Keratinocyte (primary cell): ENCODE data around the gene SYNE1.

Source experiments
- EZH2 ChIP-seq: IDR thresholded peaks from one replicate; pipeline ENCODE4 v1.6.1; 2012; ENCODE audit warnings: inconsistent platforms, mild to moderate bottlenecking, low read length, moderate library complexity
- TF ChIP-seq, protein P1 (sequence below), 3 experiments: IDR thresholded peaks in 1 of 3; conservative IDR thresholded peaks in 1 of 3; optimal IDR thresholded peaks in 1 of 3; 2 replicates in 2 of 3; 3 replicates in 1 of 3; pipeline versions ENCODE3 to v1.5.1; 2011; ENCODE audit warnings: low read length in 3 of 3, mild to moderate bottlenecking in 3 of 3, moderate library complexity in 2 of 3, control low read depth in 1 of 3, inconsistent platforms in 1 of 3; ENCODE audit not compliant: insufficient read depth in 2 of 3; ENCODE audit errors: extremely low read depth in 1 of 3

DNA sequence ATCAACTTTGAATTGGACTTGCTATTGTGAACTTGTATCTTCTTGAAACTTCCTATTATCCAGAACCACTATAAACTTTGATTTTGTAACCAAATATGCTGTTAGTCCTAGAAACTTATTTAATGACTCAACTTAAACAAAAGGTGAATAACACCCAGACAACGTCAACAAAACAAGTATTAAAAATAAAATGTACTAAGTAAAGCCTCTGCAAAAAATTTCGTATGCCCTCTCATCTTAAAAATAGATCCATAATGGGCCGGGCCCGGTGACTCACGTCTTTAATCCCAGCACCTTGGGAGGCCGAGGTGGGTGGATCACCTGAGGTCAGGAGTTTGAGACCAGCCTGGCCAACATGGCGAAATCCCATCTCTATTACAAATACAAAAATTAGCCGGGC lies 428.0 kb downstream of the SYNE1 start:
- TF ChIP-seq, protein P1, sequence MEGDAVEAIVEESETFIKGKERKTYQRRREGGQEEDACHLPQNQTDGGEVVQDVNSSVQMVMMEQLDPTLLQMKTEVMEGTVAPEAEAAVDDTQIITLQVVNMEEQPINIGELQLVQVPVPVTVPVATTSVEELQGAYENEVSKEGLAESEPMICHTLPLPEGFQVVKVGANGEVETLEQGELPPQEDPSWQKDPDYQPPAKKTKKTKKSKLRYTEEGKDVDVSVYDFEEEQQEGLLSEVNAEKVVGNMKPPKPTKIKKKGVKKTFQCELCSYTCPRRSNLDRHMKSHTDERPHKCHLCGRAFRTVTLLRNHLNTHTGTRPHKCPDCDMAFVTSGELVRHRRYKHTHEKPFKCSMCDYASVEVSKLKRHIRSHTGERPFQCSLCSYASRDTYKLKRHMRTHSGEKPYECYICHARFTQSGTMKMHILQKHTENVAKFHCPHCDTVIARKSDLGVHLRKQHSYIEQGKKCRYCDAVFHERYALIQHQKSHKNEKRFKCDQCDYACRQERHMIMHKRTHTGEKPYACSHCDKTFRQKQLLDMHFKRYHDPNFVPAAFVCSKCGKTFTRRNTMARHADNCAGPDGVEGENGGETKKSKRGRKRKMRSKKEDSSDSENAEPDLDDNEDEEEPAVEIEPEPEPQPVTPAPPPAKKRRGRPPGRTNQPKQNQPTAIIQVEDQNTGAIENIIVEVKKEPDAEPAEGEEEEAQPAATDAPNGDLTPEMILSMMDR (optimal IDR thresholded peaks at IDR 0.05 in 1 of 3, IDR thresholded peaks at IDR 0.05 in 1 of 3, conservative IDR thresholded peaks at IDR 0.05 in 1 of 3; ENCODE audit: extremely low read depth in 1 of 3, insufficient read depth in 2 of 3, low read length in 3 of 3): no peak
- TF ChIP-seq EZH2: no peak
